ENCODE results near the gene ZBTB17. TPM values are rescaled to one million over a fixed set of nuclear protein-coding genes. Genes with fewer than 3 reads are reported as not detected.
A peak's percentile ranks its signal among the peaks of the same experiment; 100 is the strongest.

ZBTB17 gene
- total RNA-seq, 1 experiment from 2014 or later: 37.0 TPM

GRCh38 chr1:15960808-15961207 is 15.1 kb downstream of the ZBTB17 start:
- DNase-seq (ENCODE audit: low read depth): no peak

- DNase-seq (ENCODE audit: low read depth): no peak
Observed at GRCh38 chr1:15959827-15960446, 16.0 kb downstream of the ZBTB17 start.

GRCh38 chr1:15959424-15959823 is 16.5 kb downstream of the ZBTB17 start:
- no peak for DNase-seq (ENCODE audit: low read depth)

- peak; percentile 17 for DNase-seq (ENCODE audit: low read depth)
Observed at GRCh38 chr1:15958793-15959192, 17.1 kb downstream of the ZBTB17 start.

- DNase-seq (ENCODE audit: low read depth): peak; percentile 61
Observed at GRCh38 chr1:15958111-15958510, 17.8 kb downstream of the ZBTB17 start.

GRCh38 chr1:15957221-15958095 is 18.4 kb downstream of the ZBTB17 start:
- no peak for DNase-seq (ENCODE audit: low read depth)

- DNase-seq (ENCODE audit: low read depth): peak; percentile 72
Observed at GRCh38 chr1:15956150-15956549, 19.8 kb downstream of the ZBTB17 start.

GRCh38 chr1:15955552-15955951 is 20.3 kb downstream of the ZBTB17 start:
- DNase-seq (ENCODE audit: low read depth): no peak

GRCh38 chr1:15954316-15954715 is 21.6 kb downstream of the ZBTB17 start:
- no peak for DNase-seq (ENCODE audit: low read depth)

GRCh38 chr1:15953791-15954241 is 22.1 kb downstream of the ZBTB17 start:
- peak; percentile 47 for DNase-seq (ENCODE audit: low read depth)

GRCh38 chr1:15953294-15953771 is 22.6 kb downstream of the ZBTB17 start:
- DNase-seq (ENCODE audit: low read depth): peak; percentile 32

- peak; percentile 98 for DNase-seq (ENCODE audit: low read depth)
Observed at GRCh38 chr1:15952317-15953258, 23.3 kb downstream of the ZBTB17 start.

- DNase-seq (ENCODE audit: low read depth): peak; percentile 79
Observed at GRCh38 chr1:15951341-15952153, 24.4 kb downstream of the ZBTB17 start.

GRCh38 chr1:15950763-15951295 is 25.1 kb downstream of the ZBTB17 start:
- DNase-seq (ENCODE audit: low read depth): peak; percentile 86

GRCh38 chr1:15950302-15950701 is 25.6 kb downstream of the ZBTB17 start:
- DNase-seq (ENCODE audit: low read depth): no peak

- DNase-seq (ENCODE audit: low read depth): peak; percentile 99
Observed at GRCh38 chr1:15949453-15950245, 26.3 kb downstream of the ZBTB17 start.

GRCh38 chr1:15948595-15949452 is 27.1 kb downstream of the ZBTB17 start:
- DNase-seq (ENCODE audit: low read depth): peak; percentile 94

GRCh38 chr1:15948091-15948591 is 27.8 kb downstream of the ZBTB17 start:
- peak; percentile 35 for DNase-seq (ENCODE audit: low read depth)
